MM.1S (cell line): Measurements from ENCODE around the gene CCR6.

Experiments used
- EZH2phosphoT487 ChIP-seq: fragments of 300-600 bp; sonication (generic); IDR thresholded peaks from 2 replicates; pipeline ENCODE4 v1.6.1; 2018; ENCODE audit warnings: antibody characterized with exemption, low read length
- TF ChIP-seq, protein P1 (sequence below): fragments of 300-600 bp; sonication (generic); IDR thresholded peaks from 2 replicates; pipeline ENCODE4 v1.5.1; 2016; ENCODE audit warnings: antibody characterized with exemption, low read length, mixed read lengths

DNA sequence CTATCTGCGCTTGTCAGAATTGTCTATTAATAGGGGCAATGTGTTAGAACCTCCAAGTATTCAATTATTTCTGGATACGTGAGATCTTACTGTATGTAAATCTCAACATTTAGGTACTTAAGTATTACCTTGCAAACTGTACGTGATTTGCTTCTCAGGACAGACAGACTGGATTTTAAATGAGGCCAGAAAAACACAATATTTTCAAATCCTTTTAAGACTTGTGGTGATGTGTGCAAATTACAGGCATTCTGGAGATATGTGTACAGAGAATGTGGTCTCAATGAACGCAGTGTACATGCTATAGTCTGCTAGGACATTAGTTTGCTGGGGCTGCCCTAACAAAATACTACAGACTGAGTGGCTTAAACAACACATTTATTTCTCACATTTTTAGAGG, 16.9 kb downstream of the CCR6 start:
- TF ChIP-seq, protein P1, sequence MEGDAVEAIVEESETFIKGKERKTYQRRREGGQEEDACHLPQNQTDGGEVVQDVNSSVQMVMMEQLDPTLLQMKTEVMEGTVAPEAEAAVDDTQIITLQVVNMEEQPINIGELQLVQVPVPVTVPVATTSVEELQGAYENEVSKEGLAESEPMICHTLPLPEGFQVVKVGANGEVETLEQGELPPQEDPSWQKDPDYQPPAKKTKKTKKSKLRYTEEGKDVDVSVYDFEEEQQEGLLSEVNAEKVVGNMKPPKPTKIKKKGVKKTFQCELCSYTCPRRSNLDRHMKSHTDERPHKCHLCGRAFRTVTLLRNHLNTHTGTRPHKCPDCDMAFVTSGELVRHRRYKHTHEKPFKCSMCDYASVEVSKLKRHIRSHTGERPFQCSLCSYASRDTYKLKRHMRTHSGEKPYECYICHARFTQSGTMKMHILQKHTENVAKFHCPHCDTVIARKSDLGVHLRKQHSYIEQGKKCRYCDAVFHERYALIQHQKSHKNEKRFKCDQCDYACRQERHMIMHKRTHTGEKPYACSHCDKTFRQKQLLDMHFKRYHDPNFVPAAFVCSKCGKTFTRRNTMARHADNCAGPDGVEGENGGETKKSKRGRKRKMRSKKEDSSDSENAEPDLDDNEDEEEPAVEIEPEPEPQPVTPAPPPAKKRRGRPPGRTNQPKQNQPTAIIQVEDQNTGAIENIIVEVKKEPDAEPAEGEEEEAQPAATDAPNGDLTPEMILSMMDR = no peak
- no peak for TF ChIP-seq EZH2phosphoT487
